ENCODE results near the gene ZBTB20.

DNA sequence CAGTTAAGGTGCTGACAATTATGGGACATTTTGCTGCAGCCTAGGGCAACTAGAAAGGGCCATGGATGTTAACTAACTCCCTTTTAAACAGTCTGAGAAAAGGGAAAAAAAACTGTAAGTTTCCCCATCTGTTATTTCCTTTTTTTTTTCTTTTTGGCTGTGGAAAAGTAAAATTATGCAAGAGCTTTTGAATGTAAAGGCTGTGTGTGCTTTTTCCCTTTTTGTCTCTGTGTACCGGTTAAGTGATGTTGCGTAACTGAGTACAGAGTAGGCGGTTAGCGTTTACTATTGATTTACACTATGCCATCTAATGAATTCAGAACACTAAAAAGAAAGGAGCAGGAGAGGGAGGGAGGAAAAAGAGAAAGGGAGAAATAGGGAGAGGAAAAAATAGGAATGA, 449.7 kb downstream of the ZBTB20 start:
- TF ChIP-seq POLR2A (IDR thresholded peaks at IDR 0.05) = no peak
- TF ChIP-seq CTCF (IDR thresholded peaks at IDR 0.05) = no peak
